GM18909 (cell line): ENCODE results near the gene RAB44.
A peak's percentile ranks its signal among the peaks of the same experiment; 100 is the strongest.

Experiments used
- ATAC-seq: cut with Tn5 transposase; IDR thresholded peaks from one replicate; pipeline ENCODE4 v1.9.1; 2021; ENCODE audit warnings: mild to moderate bottlenecking; ENCODE audit not compliant: unreplicated experiment, poor library complexity

Gene RAB44

DNA sequence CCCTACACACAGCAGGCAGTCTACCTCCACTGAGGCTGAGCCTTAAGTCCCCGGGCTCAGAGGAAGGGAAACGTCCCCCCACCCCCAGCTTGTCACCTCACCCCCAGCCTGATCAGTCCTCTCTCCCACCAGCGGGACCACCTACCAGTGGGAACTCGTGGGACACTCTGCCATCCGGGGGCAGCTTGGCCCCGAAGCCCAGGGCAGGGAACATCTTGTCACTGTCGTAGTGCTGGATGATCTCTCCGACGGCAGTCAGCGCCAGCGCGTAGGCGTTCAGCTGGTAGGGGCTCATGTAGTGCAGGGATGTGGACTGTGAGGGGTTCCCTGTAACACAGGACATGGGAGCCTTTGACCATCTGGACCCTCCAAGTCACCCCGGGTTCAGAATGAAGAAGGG is 48.6 kb downstream of the RAB44 start:
- no peak for ATAC-seq

GRCh38 chr6:36749829-36750489 is 52.3 kb downstream of the RAB44 start:
- no peak for ATAC-seq

DNA sequence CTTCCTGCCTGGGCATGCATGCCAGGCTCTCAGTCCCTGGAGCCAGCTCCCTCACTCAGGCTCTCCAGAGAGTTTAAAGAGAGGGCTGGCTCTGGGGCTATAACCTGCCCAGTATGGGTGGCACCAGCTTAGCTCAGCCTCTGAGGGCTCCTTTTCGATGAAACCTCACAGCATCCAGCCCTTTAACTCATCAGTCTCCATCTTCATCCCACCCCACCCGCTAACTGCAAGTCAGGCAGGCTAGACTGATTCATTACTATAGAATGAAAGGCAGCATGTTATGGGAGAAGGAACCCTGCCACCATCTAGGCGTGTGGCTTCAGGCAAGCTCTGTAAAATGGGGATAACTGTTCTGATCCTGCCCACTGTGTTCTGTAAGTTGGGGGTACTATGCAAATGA is 53.5 kb downstream of the RAB44 start:
- ATAC-seq, result no peak

- no peak for ATAC-seq
Observed at GRCh38 chr6:36751833-36752186, 54.2 kb downstream of the RAB44 start.

- no peak for ATAC-seq
Observed at GRCh38 chr6:36752187-36752885, 54.7 kb downstream of the RAB44 start.

GRCh38 chr6:36752886-36753506 is 55.4 kb downstream of the RAB44 start:
- peak; percentile 52 for ATAC-seq

GRCh38 chr6:36753671-36754405 is 56.2 kb downstream of the RAB44 start:
- ATAC-seq, result no peak

DNA sequence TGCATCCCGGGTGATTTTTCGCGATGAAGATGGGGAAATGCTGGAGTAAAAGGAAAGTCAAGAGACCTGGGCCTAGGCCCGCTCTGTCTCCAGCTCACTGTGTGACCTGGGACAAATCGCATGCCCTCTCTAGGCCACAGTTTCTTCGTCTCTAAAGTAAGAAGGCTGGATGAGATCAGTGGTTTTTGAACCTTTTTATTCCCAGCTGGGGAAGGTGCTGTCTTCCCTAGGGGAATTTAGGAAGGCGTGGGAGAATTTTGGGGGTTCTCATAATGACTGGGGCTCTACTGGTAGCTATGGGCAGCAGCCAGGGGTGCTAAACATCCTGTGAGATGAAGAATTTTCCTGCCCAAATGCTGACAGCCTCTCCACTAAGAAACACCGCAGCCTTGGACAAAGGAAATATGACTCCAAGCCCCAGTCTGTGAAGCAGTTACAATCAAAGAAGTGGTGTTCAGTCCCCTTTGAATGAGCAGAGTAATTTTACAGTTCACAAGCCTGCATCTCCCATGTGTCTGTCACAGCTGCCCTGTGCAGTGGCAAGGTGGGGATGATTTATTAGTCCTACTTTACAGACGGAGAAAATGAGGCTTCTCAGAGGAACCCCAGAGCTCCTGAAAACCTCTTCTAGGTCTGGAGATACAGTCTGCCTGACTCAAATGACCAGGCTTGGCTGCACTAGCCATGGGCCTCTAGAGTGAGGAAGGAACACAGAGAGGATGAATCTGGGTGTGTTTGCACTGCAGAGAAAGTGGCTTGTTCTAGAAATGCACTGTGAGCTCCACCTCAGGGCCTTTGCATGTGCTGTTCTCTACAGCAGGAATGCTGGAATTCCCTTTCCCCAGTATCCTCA is 57.2 kb downstream of the RAB44 start:
- no peak for ATAC-seq

- no peak for ATAC-seq
Observed at GRCh38 chr6:36755435-36756348, 58.1 kb downstream of the RAB44 start.

DNA sequence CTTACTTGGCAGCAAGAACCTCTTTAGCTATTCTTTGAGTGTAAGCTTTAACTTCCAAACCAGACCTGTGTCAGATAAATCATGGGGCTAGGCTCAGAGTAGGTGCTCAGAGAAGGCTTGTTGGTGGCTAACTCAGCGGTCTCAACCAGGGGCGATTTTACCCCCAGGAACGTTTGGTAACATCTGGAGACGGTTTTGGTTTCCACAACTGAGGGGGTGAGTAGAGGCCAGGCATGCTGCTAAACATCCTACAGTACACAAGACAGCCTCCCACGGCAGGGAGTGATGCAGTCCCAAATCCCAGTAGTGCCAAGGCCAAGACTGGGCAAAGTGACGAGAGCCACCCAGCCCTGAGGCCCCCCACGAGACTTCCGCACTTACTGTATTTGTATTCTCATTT is 59.2 kb downstream of the RAB44 start:
- no peak for ATAC-seq

- ATAC-seq, result no peak
Observed at GRCh38 chr6:36757206-36757605, 59.6 kb downstream of the RAB44 start.

- ATAC-seq, result no peak
Observed at GRCh38 chr6:36757943-36758508, 60.4 kb downstream of the RAB44 start.

DNA sequence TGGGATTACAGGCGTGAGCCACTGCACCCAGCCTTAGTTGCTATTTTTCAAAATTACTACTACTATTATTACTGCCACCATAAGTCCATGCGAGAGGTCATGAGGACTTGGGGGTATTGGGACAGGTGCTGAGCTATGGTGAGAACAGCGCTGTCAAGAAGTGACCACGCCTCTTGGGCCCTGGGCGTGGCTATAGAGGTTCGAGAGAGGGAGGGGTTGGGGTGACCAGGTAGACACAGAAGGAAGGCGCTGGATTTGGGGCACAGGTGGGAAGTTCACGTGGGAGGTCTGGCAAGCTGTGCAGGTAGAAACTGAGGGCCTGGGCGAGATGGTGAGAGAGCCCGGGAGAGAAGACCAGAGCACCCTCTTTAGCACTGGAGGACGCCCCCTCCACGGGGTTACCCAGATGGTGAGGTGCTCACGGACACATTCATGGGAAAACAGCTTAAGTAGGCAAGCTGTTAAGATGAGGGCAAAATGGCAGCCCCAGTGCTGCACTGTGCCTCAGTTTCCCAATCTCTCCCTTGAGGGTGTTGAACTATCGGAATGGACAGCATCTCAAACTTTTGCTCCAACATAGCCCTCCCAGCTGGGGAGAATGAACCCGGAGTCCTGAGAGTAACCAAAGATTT is 61.0 kb downstream of the RAB44 start:
- ATAC-seq, result no peak

GRCh38 chr6:36759148-36759759 is 61.6 kb downstream of the RAB44 start:
- ATAC-seq, result peak; percentile 35

DNA sequence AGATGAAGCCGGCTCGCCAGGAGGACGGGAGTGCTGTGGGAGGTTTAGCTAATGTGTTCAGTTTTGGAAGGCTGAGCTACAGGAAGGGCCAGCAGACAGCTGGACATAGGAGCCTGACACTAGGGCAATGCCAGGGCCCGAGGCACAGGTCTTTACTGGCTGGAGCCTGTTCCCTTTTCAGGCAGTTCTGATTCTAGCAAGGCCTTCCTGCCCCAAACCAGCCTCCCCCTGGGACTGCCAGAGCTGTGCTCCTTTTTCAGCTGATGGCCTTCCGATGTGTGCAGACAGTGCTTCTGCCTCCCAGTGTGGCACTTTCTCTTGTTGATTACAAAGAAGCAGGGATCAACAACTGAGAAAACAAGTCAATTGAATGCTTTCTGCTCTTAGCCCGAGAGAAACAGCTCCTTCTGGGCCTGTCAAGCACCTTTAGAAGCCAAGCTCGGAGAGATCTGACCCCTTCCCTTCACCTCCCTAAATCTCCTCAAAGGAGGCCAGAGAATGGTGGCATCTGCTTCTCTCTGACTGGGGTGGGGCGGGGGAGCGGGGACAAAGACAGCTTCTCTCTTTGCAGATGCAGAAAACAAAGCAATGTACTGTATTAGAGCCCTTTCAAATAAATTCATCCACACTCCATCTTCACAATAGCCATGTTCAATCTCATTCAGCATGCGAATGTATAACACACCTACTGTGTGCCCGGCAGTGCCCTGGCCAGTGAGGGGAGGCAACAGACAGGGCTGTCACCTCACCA is 63.2 kb downstream of the RAB44 start:
- no peak for ATAC-seq

GRCh38 chr6:36762123-36762522 is 64.5 kb downstream of the RAB44 start:
- no peak for ATAC-seq

GRCh38 chr6:36765190-36765589 is 67.6 kb downstream of the RAB44 start:
- no peak for ATAC-seq
